ENCODE results near the gene TDO2. TPM values are rescaled to one million over a fixed set of nuclear protein-coding genes. Genes with fewer than 3 reads are reported as not detected.

The TDO2 gene
- total RNA-seq, 1 donor from 2014 or later = not detected

- no peak for DNase-seq (ENCODE audit: extremely low spot score in 2 of 2)
- TF ChIP-seq, protein P1, sequence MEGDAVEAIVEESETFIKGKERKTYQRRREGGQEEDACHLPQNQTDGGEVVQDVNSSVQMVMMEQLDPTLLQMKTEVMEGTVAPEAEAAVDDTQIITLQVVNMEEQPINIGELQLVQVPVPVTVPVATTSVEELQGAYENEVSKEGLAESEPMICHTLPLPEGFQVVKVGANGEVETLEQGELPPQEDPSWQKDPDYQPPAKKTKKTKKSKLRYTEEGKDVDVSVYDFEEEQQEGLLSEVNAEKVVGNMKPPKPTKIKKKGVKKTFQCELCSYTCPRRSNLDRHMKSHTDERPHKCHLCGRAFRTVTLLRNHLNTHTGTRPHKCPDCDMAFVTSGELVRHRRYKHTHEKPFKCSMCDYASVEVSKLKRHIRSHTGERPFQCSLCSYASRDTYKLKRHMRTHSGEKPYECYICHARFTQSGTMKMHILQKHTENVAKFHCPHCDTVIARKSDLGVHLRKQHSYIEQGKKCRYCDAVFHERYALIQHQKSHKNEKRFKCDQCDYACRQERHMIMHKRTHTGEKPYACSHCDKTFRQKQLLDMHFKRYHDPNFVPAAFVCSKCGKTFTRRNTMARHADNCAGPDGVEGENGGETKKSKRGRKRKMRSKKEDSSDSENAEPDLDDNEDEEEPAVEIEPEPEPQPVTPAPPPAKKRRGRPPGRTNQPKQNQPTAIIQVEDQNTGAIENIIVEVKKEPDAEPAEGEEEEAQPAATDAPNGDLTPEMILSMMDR (IDR thresholded peaks at IDR 0.05) = no peak
- TF ChIP-seq POLR2A (IDR thresholded peaks at IDR 0.05) = no peak
- TF ChIP-seq POLR2AphosphoS5 (IDR thresholded peaks at IDR 0.05; ENCODE audit: insufficient read depth in 1 of 2, low read depth in 1 of 2) = no peak
- H3K9me3 ChIP-seq = no peaks in the 10 kb centered on the region
- H3K27ac ChIP-seq = no peak overlapping the region
- H3K4me1 ChIP-seq = no peaks in the 10 kb centered on the region
- no peaks in the 10 kb centered on the region for H3K36me3 ChIP-seq
- intact Hi-C loops (cut with DNase I) = no loop called here
- no peaks in the 10 kb centered on the region for H3K27me3 ChIP-seq
- no peak overlapping the region for H3K4me3 ChIP-seq
These were observed 25.5 kb upstream of the TDO2 start for GRCh38 chr4:155877971-155878370.

- Histone ChIP-seq H3K9me3 (no peaks in the 10 kb centered on the region), H3K4me3 (no peak overlapping the region), H3K27me3 (no peaks in the 10 kb centered on the region), H3K4me1 (no peaks in the 10 kb centered on the region), H3K27ac (no peak overlapping the region), H3K36me3 (no peaks in the 10 kb centered on the region)
- TF ChIP-seq POLR2A (IDR thresholded peaks at IDR 0.05) (no peak), POLR2AphosphoS5 (IDR thresholded peaks at IDR 0.05; ENCODE audit: insufficient read depth in 1 of 2, low read depth in 1 of 2) (no peak)
- TF ChIP-seq, protein P1 (IDR thresholded peaks at IDR 0.05) = no peak
- intact Hi-C loops (cut with DNase I) = no loop called here
- no peak for DNase-seq (ENCODE audit: extremely low spot score in 2 of 2)
These were observed 24.9 kb upstream of the TDO2 start for GRCh38 chr4:155878611-155879010.

GRCh38 chr4:155879767-155880166 lies 23.7 kb upstream of the TDO2 start:
- no peaks in the 10 kb centered on the region for H3K4me1 ChIP-seq
- no peaks in the 10 kb centered on the region for H3K36me3 ChIP-seq
- TF ChIP-seq POLR2A (IDR thresholded peaks at IDR 0.05) (no peak), POLR2AphosphoS5 (IDR thresholded peaks at IDR 0.05; ENCODE audit: insufficient read depth in 1 of 2, low read depth in 1 of 2) (no peak)
- TF ChIP-seq, protein P1 (IDR thresholded peaks at IDR 0.05) = no peak
- H3K27me3 ChIP-seq = no peaks in the 10 kb centered on the region
- H3K27ac ChIP-seq = no peak overlapping the region
- no peaks in the 10 kb centered on the region for H3K9me3 ChIP-seq
- intact Hi-C loops (cut with DNase I) = no loop called here
- H3K4me3 ChIP-seq = no peak overlapping the region
- no peak for DNase-seq (ENCODE audit: extremely low spot score in 2 of 2)

DNA sequence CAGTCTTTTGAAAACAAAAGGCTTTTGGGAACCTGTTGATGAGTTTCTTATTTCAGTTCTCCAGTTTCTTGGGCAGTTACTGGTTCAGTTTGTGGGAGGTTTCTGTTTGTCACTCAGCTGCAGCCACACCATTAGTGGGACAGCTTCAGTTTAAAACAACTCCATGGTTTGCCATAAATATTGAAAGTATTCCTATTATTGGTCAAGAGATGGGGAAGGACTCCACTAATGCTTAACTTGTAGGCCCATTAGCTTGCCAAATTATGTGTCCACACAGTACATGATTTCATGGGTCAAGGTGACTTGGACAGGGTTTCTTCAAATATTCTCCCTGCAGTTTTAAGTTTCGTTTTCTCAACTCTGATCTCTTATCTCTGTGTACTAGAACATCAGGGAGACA lies 21.9 kb upstream of the TDO2 start:
- intact Hi-C loops (cut with DNase I) = no loop called here

GRCh38 chr4:155883895-155884294 lies 19.6 kb upstream of the TDO2 start:
- DNase-seq (ENCODE audit: extremely low spot score in 2 of 2) = no peak
- no peak overlapping the region for H3K27ac ChIP-seq
- intact Hi-C loops (cut with DNase I) = no loop called here
- no peaks in the 10 kb centered on the region for H3K9me3 ChIP-seq
- H3K4me1 ChIP-seq = no peaks in the 10 kb centered on the region
- no peak for TF ChIP-seq POLR2AphosphoS5 (IDR thresholded peaks at IDR 0.05; ENCODE audit: insufficient read depth in 1 of 2, low read depth in 1 of 2)
- no peak for TF ChIP-seq POLR2A (IDR thresholded peaks at IDR 0.05)
- TF ChIP-seq, protein P1 (IDR thresholded peaks at IDR 0.05) = no peak
- H3K36me3 ChIP-seq = no peaks in the 10 kb centered on the region
- H3K4me3 ChIP-seq = no peak overlapping the region
- H3K27me3 ChIP-seq = no peaks in the 10 kb centered on the region

More for the DNA sequence above, 21.9 kb upstream of the TDO2 start:
- no peaks in the 10 kb centered on the region for H3K36me3 ChIP-seq
- TF ChIP-seq, protein P1 (IDR thresholded peaks at IDR 0.05) = no peak
- no peak for TF ChIP-seq POLR2AphosphoS5 (IDR thresholded peaks at IDR 0.05; ENCODE audit: insufficient read depth in 1 of 2, low read depth in 1 of 2)
- no peak for DNase-seq (ENCODE audit: extremely low spot score in 2 of 2)
- H3K4me3 ChIP-seq = no peak overlapping the region
- H3K4me1 ChIP-seq = no peaks in the 10 kb centered on the region
- no peaks in the 10 kb centered on the region for H3K27me3 ChIP-seq
- no peaks in the 10 kb centered on the region for H3K9me3 ChIP-seq
- no peak overlapping the region for H3K27ac ChIP-seq
